Heart left ventricle (tissue), 16 donors: ENCODE measurements around the gene ITGB5. TPM values are rescaled to one million over a fixed set of nuclear protein-coding genes. Genes with fewer than 3 reads are reported as not detected.

Experiments
- ATAC-seq, 4 donors: fragments of 200-7000 bp; cut with Tn5 transposase; one replicate each; pipeline ENCODE4 v1.9.1; 2020 to 2022; ENCODE audit warnings: moderate library complexity in 4 of 4, mild to moderate bottlenecking in 3 of 4, moderate number of reproducible peaks in 1 of 4
- DNase-seq, 5 donors: peaks; one replicate each; pipeline ENCODE4 v3.0.0-alpha.2; 2020
- H3K27ac ChIP-seq, 12 donors: fragments of 200-600 bp; sonication (generic) in 4 of 12; one replicate each; pipeline versions ENCODE4 v1.5.0 to v1.8.0; 2016 to 2022; ENCODE audit warnings: mild to moderate bottlenecking in 2 of 12
- H3K27me3 ChIP-seq, 9 donors: fragments of 200-600 bp; sonication (generic) in 2 of 9; one replicate each; pipeline versions ENCODE4 v1.5.1 to v1.8.0; 2016 to 2022; ENCODE audit warnings: mild to moderate bottlenecking in 3 of 9
- H3K36me3 ChIP-seq, 9 donors: fragments of 200-600 bp; sonication (generic) in 2 of 9; one replicate each; pipeline versions ENCODE4 v1.5.0 to v1.8.0; 2018 to 2022; ENCODE audit warnings: mild to moderate bottlenecking in 2 of 9
- H3K4me1 ChIP-seq, 12 donors: fragments of 200-600 bp; sonication (generic) in 4 of 12; one replicate each; pipeline versions ENCODE4 v1.5.0 to v1.8.0; 2016 to 2022; ENCODE audit warnings: mild to moderate bottlenecking in 3 of 12
- H3K4me3 ChIP-seq, 12 donors: fragments of 200-600 bp; sonication (generic) in 4 of 12; one replicate each; pipeline versions ENCODE4 v1.5.0 to v1.8.0; 2017 to 2022; ENCODE audit warnings: mild to moderate bottlenecking in 9 of 12, moderate library complexity in 4 of 12
- H3K9me3 ChIP-seq, 12 donors: fragments of 200-600 bp; sonication (generic) in 4 of 12; one replicate each; pipeline versions ENCODE4 v1.5.0 to v1.8.0; 2016 to 2022; ENCODE audit warnings: mild to moderate bottlenecking in 1 of 12
- POLR2A ChIP-seq, 2 donors: fragments of 450-650 bp; IDR thresholded peaks; one replicate each; pipeline ENCODE4 v1.6.1; 2017; ENCODE audit warnings: antibody characterized with exemption in 2 of 2, mild to moderate bottlenecking in 2 of 2, moderate library complexity in 2 of 2
- WGBS, 4 donors: extraction: QIAGEN DNeasy Blood & Tissue Kit in 2 of 4; methylation state at CpG; one replicate each; pipeline versions ENCODE4 v1.1.5 to v1.1.7; 2013 to 2018; 5-methylcytosine and 5-hydroxymethylcytosine counted together
- intact Hi-C, 10 donors: fragments of 100-400 bp; cut with DNase I; formaldehyde crosslinking; loops; one replicate each; pipeline versions ENCODE4 v1.11.1 to v1.14.2; 2022
- polyA plus RNA-seq, 2 donors: library from polyadenylated mRNA; stranded (reverse); fragments of 200-250 nt; gene quantifications; one replicate each; pipeline ENCODE4 v1.2.3, GENCODE V29; 2013
- total RNA-seq, 9 donors: library from RNA; depleted of rRNA in 2 of 9; stranded (reverse); fragments of >200 nt in 2 of 9; fragmentation: NEBNext Ultra II Directional in 3 of 9; extraction: Animal tissue kit (Norgen Biotek cat#: 25700) in 3 of 9; gene quantifications; one replicate each; pipeline versions ENCODE4 v1.1.0 to v1.2.4, GENCODE V29; 2016 to 2023
- TF ChIP-seq, protein P1 (sequence below), 12 donors: fragments of 200-600 bp; sonication (generic) in 4 of 12; IDR thresholded peaks; one replicate each; pipeline versions ENCODE4 v1.5.0 to v1.8.0; 2018 to 2022; ENCODE audit warnings: antibody characterized with exemption in 12 of 12, mild to moderate bottlenecking in 5 of 12
- donor health status: ischemic (EF 13 %, LVEDD 7.1; RV severe dilation, severe dysfunction).
- donor health status: healthy with polysubstance abuse.
- donor health status: DM: no; HTN: yes; CAD: no.
- donor health status: DM: no; HTN: no; CAD: no.
- donor health status: ischemic (EF 25% LVEDD 6.9; RV normal size, moderate dysfunction).
- donor health status: ischemic (EF 25% LVEDD 5.7; RV mildly dilated, moderate dysfunction).
- donor health status: healthy.
- donor health status: DM: yes; HTN: yes; CAD: no.
- donor health status: ischemic (EF 35%, LVEDD 5.7; RV mildly dilated, moderate dysfunction).
- donor health status: nonischemic (EF 11% LVEDD 7.7; RV severe dilation, severe dysfunction).
- donor health status: DM: yes; HTN: yes; CAD: no.
- donor health status: PGD.
- donor health status: ischemic (EF 29% LVEDD 5.4; RV normal size, mild dysfunction).
- donor health status: nonischemic (EF 23%, LVEDD 6.1; RV moderate dilation, normal function).

Gene ITGB5
- total and polyA plus RNA-seq, 11 donors: 23.1 to 223 (median 118) TPM

DNA sequence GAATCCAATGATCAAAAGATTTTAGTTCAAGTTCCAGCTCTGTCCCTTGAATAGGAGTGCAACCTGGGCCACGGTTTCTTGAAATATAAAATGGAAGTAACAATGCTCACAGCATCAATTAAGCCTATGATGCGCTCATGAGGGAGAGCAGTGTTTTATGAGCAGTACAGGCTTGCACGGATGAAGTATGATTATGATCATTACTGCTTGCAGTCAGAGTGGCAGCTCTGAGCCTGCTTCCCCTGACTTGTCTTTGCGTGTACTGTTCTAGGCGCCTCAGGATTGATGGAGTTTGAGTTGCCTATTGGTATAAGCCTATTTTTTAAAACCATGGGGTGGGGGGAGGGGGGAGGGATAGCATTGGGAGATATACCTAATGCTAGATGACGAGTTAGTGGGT lies 37.0 kb downstream of the ITGB5 start:
- H3K27me3 ChIP-seq: no peaks in the 10 kb centered on the region
- ATAC-seq (no peak), DNase-seq (no peak)
- no peak overlapping the region for H3K4me3 ChIP-seq
- peaks cover 0 to 34% (median 20%) of the 10 kb centered on the region in 12 donors for H3K4me1 ChIP-seq
- intact Hi-C loops: no loop called here
- H3K27ac ChIP-seq: no peak overlapping the region
- peaks cover 0 to 39% (median 24%) of the 10 kb centered on the region in 9 donors for H3K36me3 ChIP-seq
- 89 to 95% (median 92%) methylated on average over 6 of the region's 6 CpGs for WGBS, 4 donors
- no peaks in the 10 kb centered on the region for H3K9me3 ChIP-seq
- TF ChIP-seq, protein P1, sequence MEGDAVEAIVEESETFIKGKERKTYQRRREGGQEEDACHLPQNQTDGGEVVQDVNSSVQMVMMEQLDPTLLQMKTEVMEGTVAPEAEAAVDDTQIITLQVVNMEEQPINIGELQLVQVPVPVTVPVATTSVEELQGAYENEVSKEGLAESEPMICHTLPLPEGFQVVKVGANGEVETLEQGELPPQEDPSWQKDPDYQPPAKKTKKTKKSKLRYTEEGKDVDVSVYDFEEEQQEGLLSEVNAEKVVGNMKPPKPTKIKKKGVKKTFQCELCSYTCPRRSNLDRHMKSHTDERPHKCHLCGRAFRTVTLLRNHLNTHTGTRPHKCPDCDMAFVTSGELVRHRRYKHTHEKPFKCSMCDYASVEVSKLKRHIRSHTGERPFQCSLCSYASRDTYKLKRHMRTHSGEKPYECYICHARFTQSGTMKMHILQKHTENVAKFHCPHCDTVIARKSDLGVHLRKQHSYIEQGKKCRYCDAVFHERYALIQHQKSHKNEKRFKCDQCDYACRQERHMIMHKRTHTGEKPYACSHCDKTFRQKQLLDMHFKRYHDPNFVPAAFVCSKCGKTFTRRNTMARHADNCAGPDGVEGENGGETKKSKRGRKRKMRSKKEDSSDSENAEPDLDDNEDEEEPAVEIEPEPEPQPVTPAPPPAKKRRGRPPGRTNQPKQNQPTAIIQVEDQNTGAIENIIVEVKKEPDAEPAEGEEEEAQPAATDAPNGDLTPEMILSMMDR (IDR thresholded peaks at IDR 0.05): no peak
- TF ChIP-seq POLR2A (IDR thresholded peaks at IDR 0.05): no peak

DNA sequence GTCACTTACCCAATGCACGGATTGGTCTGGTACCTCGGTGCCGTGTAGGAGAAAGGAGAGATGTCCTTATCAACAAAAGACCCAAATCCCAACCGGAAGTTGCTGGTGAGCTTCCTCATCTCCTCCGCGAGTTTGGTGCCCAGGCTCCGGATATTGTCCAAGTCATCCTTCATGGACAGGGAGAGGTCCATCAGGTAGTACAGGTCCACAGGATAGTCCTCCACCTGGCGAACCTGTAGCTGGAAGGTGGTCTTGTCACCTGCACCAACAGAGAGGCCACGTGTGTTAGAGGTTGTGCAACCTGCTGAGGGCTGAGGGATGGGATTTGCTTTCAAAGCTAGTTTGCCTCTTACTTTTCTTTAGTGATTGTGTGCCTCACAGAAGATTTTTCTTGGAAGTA lies 38.9 kb downstream of the ITGB5 start:
- H3K9me3 ChIP-seq: no peaks in the 10 kb centered on the region
- no peak for TF ChIP-seq POLR2A (IDR thresholded peaks at IDR 0.05)
- TF ChIP-seq, protein P1 (IDR thresholded peaks at IDR 0.05): no peak
- WGBS, 4 donors: 91 to 97% (median 96%) methylated on average over 8 to 9 of the region's 9 CpGs
- no peak for DNase-seq
- H3K27me3 ChIP-seq: no peaks in the 10 kb centered on the region
- peaks cover 0 to 26% (median 18%) of the 10 kb centered on the region in 9 donors for H3K36me3 ChIP-seq
- intact Hi-C loops: no loop called here
- H3K4me3 ChIP-seq: no peak overlapping the region
- no peak overlapping the region for H3K27ac ChIP-seq
- H3K4me1 ChIP-seq: peaks cover 3 to 51% (median 35%) of the 10 kb centered on the region in 12 donors
- no peak for ATAC-seq

DNA sequence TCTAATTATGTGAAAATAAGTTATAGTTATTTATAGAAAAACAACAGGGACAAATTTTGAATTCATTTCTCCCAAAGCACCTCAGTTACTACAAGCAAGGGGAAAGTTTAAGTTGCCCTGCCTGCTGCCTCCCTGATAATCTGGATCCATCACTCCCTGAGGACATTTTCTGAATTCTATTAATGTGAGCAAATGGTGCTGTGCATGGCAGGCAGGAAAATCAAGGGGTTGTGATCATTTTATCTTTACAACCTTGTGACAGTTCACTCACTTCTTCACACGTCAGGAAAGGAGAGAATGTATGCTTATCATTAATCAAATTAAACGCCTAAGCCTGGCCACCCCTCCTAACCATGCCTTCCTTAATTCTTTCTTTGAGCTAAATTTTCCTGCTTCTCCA lies 39.3 kb downstream of the ITGB5 start:
- TF ChIP-seq POLR2A (IDR thresholded peaks at IDR 0.05): no peak
- TF ChIP-seq, protein P1 (IDR thresholded peaks at IDR 0.05): no peak
- no peak overlapping the region for H3K27ac ChIP-seq
- no peaks in the 10 kb centered on the region for H3K9me3 ChIP-seq
- no peak for DNase-seq
- intact Hi-C loops: no loop called here
- no peak overlapping the region for H3K4me3 ChIP-seq
- H3K36me3 ChIP-seq: peaks cover 0 to 28% (median 18%) of the 10 kb centered on the region in 9 donors
- ATAC-seq: no peak
- H3K4me1 ChIP-seq: peaks cover 3 to 56% (median 39%) of the 10 kb centered on the region in 12 donors
- 74 to 89% (median 81%) methylated on average over 2 of the region's 2 CpGs for whole genome bisulfite sequencing, 4 donors
- H3K27me3 ChIP-seq: no peaks in the 10 kb centered on the region

DNA sequence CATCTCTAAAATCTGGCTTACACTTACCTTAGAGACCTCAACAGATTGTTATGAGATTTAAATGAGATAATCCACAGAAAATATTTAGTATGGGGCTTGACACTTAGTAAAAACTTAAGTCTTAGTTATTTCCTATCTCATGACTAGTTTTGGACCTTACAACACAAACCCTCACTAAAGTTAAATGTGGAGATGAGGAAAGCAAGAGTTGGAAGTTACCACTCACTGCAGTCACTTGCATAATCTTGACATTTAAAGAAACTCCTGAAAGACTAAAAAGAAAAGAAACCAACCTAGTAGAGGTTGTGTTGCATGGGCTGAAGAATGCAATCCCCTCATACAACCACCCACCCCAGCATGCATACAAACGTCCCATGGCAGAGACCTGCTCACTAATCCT lies 40.1 kb downstream of the ITGB5 start:
- ATAC-seq: no peak

More for the DNA sequence above, 40.1 kb downstream of the ITGB5 start:
- Histone ChIP-seq H3K4me3 (no peak overlapping the region), H3K4me1 (peaks cover 3 to 58% (median 40%) of the 10 kb centered on the region in 12 donors), H3K27ac (peak overlapping the region in 1 of 12 donors; percentile 82), H3K27me3 (no peaks in the 10 kb centered on the region), H3K36me3 (peaks cover 0 to 36% (median 18%) of the 10 kb centered on the region in 9 donors), H3K9me3 (no peaks in the 10 kb centered on the region)
- intact Hi-C loops: no loop called here
- WGBS, 4 donors: 87 to 92% (median 89%) methylated on average over 1 of the region's 1 CpG
- TF ChIP-seq, protein P1 (IDR thresholded peaks at IDR 0.05): no peak
- TF ChIP-seq POLR2A (IDR thresholded peaks at IDR 0.05): no peak
- no peak for DNase-seq
